PC-9 (cell line): ENCODE data around the gene ZMYND11. TPM values are rescaled to one million over a fixed set of nuclear protein-coding genes. Genes with fewer than 3 reads are reported as not detected.

Experiments
- BruUV-seq: library from RNA; stranded (reverse); fragments of 400-500 nt; replicated peaks from 2 replicates; lab custom pipeline; 2021; lab: Mats Ljungman, UMichigan
- CTCF ChIA-PET: fragments of 300-600 bp; sonication (Branson Sonifier 250); formaldehyde crosslinking; loops from one replicate; lab custom pipeline; 2022; ENCODE audit warnings: antibody characterized with exemption; lab: Charles Lee
- POLR2A ChIA-PET: fragments of 300-600 bp; sonication (Branson Sonifier 250); formaldehyde crosslinking; loops from one replicate; lab custom pipeline; 2022; ENCODE audit warnings: antibody characterized with exemption; ENCODE audit not compliant: unreplicated experiment; lab: Charles Lee
- DNase-seq, 2 experiments: peaks; one replicate each; pipeline versions ENCODE4 v3.0.0 to v3.0.0-alpha.2; 2015 to 2022; ENCODE audit warnings: mixed read lengths in 1 of 2
- H2AFZ ChIP-seq: fragments of 200-600 bp; sonication (generic); 2 replicates; pipeline ENCODE4 v1.8.1; 2017; ENCODE audit warnings: antibody characterized with exemption
- H3F3A ChIP-seq: fragments of 200-600 bp; sonication (generic); 2 replicates; pipeline ENCODE4 v1.8.1; 2017; ENCODE audit warnings: antibody characterized with exemption, mild to moderate bottlenecking, low read depth; ENCODE audit not compliant: insufficient read depth
- H3K27ac ChIP-seq: fragments of 200-600 bp; sonication (generic); 2 replicates; pipeline ENCODE4 v1.6.1; 2016; ENCODE audit warnings: mixed run types
- H3K27me3 ChIP-seq: fragments of 200-600 bp; sonication (generic); 2 replicates; pipeline ENCODE4 v1.6.1; 2016; ENCODE audit warnings: low read depth, mixed run types; ENCODE audit not compliant: insufficient read depth
- H3K36me3 ChIP-seq: fragments of 200-600 bp; sonication (generic); 2 replicates; pipeline ENCODE4 v1.6.1; 2016; ENCODE audit warnings: low read depth, mixed run types
- H3K4me1 ChIP-seq: fragments of 200-600 bp; sonication (generic); replicated peaks from 2 replicates; pipeline ENCODE4 v1.6.1; 2016; ENCODE audit warnings: mixed run types; ENCODE audit not compliant: insufficient read depth
- H3K4me2 ChIP-seq: fragments of 200-600 bp; sonication (generic); 2 replicates; pipeline ENCODE4 v1.6.1; 2017; ENCODE audit warnings: mixed run types
- H3K4me3 ChIP-seq: fragments of 200-600 bp; sonication (generic); 2 replicates; pipeline ENCODE4 v1.6.1; 2016; ENCODE audit warnings: mixed run types
- H3K79me2 ChIP-seq: fragments of 200-600 bp; sonication (generic); 2 replicates; pipeline ENCODE4 v1.6.1; 2017; ENCODE audit warnings: low read depth, mixed run types
- H3K9me2 ChIP-seq: fragments of 200-600 bp; sonication (generic); 2 replicates; pipeline ENCODE4 v1.8.1; 2017; ENCODE audit warnings: mild to moderate bottlenecking; ENCODE audit not compliant: insufficient read depth
- H3K9me3 ChIP-seq: fragments of 200-600 bp; sonication (generic); 2 replicates; pipeline ENCODE4 v1.8.1; 2016; ENCODE audit warnings: low read depth; ENCODE audit not compliant: insufficient read depth
- H4K20me1 ChIP-seq: fragments of 200-600 bp; sonication (generic); 2 replicates; pipeline ENCODE4 v1.8.1; 2017; ENCODE audit not compliant: insufficient read depth
- CTCF ChIP-seq: fragments of 200-600 bp; sonication (generic); conservative IDR thresholded peaks from 2 replicates; pipeline ENCODE4 v1.6.1; 2017; ENCODE audit warnings: mixed run types, antibody characterized with exemption, mild to moderate bottlenecking, moderate library complexity
- EZH2 ChIP-seq: fragments of 200-600 bp; sonication (generic); IDR thresholded peaks from 2 replicates; pipeline ENCODE4 v1.8.0; 2017; ENCODE audit warnings: antibody characterized with exemption, low read depth
- intact Hi-C: fragments of 100-400 bp; cut with micrococcal nuclease; formaldehyde crosslinking; loops from one replicate; pipeline ENCODE4 v1.10.0; 2022; ENCODE audit not compliant: unreplicated experiment
- total RNA-seq: library from RNA; stranded (reverse); gene quantifications from 2 replicates; pipeline ENCODE4 v1.2.3, GENCODE V29; 2021

The ZMYND11 gene
- total RNA-seq, 1 experiment from 2014 or later = 51.7 TPM

DNA sequence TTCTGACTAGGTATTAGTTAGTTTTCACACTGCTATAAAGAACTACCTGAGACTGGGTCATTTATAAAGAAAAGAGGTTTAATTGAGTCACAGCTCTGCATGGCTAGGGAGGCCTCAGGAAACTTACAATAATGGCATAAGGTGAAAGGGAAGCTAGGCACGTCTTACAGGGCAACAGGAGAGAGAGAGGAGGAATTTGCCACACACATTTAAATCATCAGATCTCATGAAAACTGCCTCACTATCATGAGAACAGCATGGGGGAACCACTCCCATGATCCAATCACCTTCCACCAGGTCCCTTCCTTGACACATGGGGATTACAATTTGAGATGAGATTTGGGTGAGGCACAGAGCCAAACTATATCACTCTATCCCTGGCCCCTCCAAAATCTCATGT is 40.6 kb upstream of the ZMYND11 start:
- Histone ChIP-seq H3K27me3 (no peaks in the 10 kb centered on the region), H2AFZ (no peak overlapping the region), H3K79me2 (no peaks in the 10 kb centered on the region), H3K9me2 (no peaks in the 10 kb centered on the region), H3K36me3 (no peaks in the 10 kb centered on the region), H3K9me3 (peaks cover 7% of the 10 kb centered on the region; the same call in 1 of the 2 replicates), H3F3A (peaks cover 4% of the 10 kb centered on the region; the same call in 1 of the 2 replicates), H4K20me1 (no peaks in the 10 kb centered on the region), H3K4me2 (no peak overlapping the region), H3K4me1 (peaks cover 19% of the 10 kb centered on the region), H3K27ac (no peak overlapping the region), H3K4me3 (no peak overlapping the region)
- DNase-seq = no peak
- POLR2A ChIA-PET = no interaction called here
- CTCF ChIA-PET = no interaction called here
- intact Hi-C loops = no loop called here
- TF ChIP-seq CTCF = no peak
- no peak for TF ChIP-seq EZH2
- no TSS peak for BruUV-seq

GRCh38 chr10:95356-96115 is 39.7 kb upstream of the ZMYND11 start:
- TF ChIP-seq EZH2 (no peak), CTCF (no peak)
- no peaks in the 10 kb centered on the region for H3K9me2 ChIP-seq
- ChIA-PET CTCF (no interaction called here), POLR2A (interaction anchor here (0.6 kb wide), 1 partner anchor 20 kb away, joined by 27 read pairs; no protein-coding TSS in a partner anchor)
- no peak overlapping the region for H3K4me2 ChIP-seq
- H3K27me3 ChIP-seq = no peaks in the 10 kb centered on the region
- DNase-seq = no peak
- no peaks in the 10 kb centered on the region for H3K36me3 ChIP-seq
- peaks cover 4% of the 10 kb centered on the region; the same call in 1 of the 2 replicates for H3F3A ChIP-seq
- no peaks in the 10 kb centered on the region for H3K79me2 ChIP-seq
- no peak overlapping the region for H3K27ac ChIP-seq
- BruUV-seq = no TSS peak
- H4K20me1 ChIP-seq = no peaks in the 10 kb centered on the region
- H3K9me3 ChIP-seq = peaks cover 7% of the 10 kb centered on the region; the same call in 1 of the 2 replicates
- peaks cover 19% of the 10 kb centered on the region for H3K4me1 ChIP-seq
- intact Hi-C loops = no loop called here
- no peak overlapping the region for H2AFZ ChIP-seq
- no peak overlapping the region for H3K4me3 ChIP-seq

- no peak overlapping the region for H3K27ac ChIP-seq
- no peak for TF ChIP-seq CTCF
- TF ChIP-seq EZH2 = no peak
- H3K4me1 ChIP-seq = peaks cover 19% of the 10 kb centered on the region
- no peak for DNase-seq
- no peak overlapping the region for H3K4me3 ChIP-seq
- ChIA-PET CTCF (no interaction called here), POLR2A (no interaction called here)
- H3K36me3 ChIP-seq = no peaks in the 10 kb centered on the region
- H3K4me2 ChIP-seq = no peak overlapping the region
- H4K20me1 ChIP-seq = no peaks in the 10 kb centered on the region
- intact Hi-C loops = no loop called here
- peaks cover 4% of the 10 kb centered on the region; the same call in 1 of the 2 replicates for H3F3A ChIP-seq
- BruUV-seq = no TSS peak
- H3K79me2 ChIP-seq = no peaks in the 10 kb centered on the region
- peaks cover 7% of the 10 kb centered on the region; the same call in 1 of the 2 replicates for H3K9me3 ChIP-seq
- H2AFZ ChIP-seq = no peak overlapping the region
- no peaks in the 10 kb centered on the region for H3K9me2 ChIP-seq
- H3K27me3 ChIP-seq = no peaks in the 10 kb centered on the region
Observed at GRCh38 chr10:96466-96865, 38.8 kb upstream of the ZMYND11 start.
